Mesenchymal stem cell (in vitro differentiated cells and primary cell): Measurements from ENCODE around the gene TUBB2A.
A peak's percentile ranks its signal among the peaks of the same experiment; 100 is the strongest.
"Not testable (repeated sequence)": the region's sequence is repeated elsewhere in the genome, so short reads cannot be mapped to it uniquely, and the experiment has no call there.

Source experiments
- DNase-seq: peaks from one replicate; pipeline ENCODE4 v3.0.0-alpha.2; 2013
- H2AFZ ChIP-seq: one replicate; pipeline ENCODE4 v1.6.1; 2013; ENCODE audit warnings: low read depth, mild to moderate bottlenecking, control low read depth, inconsistent platforms, low read length, moderate library complexity
- H2AK5ac ChIP-seq: 2 replicates; pipeline ENCODE4 v1.6.1; 2013; ENCODE audit warnings: low read length, moderate library complexity, mild to moderate bottlenecking, inconsistent platforms; ENCODE audit not compliant: severe bottlenecking
- H2BK120ac ChIP-seq: one replicate; pipeline ENCODE4 v1.6.1; 2013; ENCODE audit warnings: low read depth, mild to moderate bottlenecking, inconsistent platforms, low read length, moderate library complexity
- H2BK12ac ChIP-seq, 2 experiments: one replicate each; pipeline ENCODE4 v1.6.1; 2013; ENCODE audit warnings: inconsistent platforms in 2 of 2, low read length in 2 of 2, mild to moderate bottlenecking in 2 of 2, moderate library complexity in 2 of 2, control low read depth in 1 of 2
- H2BK15ac ChIP-seq: one replicate; pipeline ENCODE4 v1.6.1; 2013; ENCODE audit warnings: mild to moderate bottlenecking, low read depth, inconsistent platforms; ENCODE audit not compliant: poor library complexity, severe bottlenecking
- H2BK5ac ChIP-seq: 2 replicates; pipeline ENCODE4 v1.6.1; 2013; ENCODE audit warnings: low read depth, mild to moderate bottlenecking, low read length, control low read depth, inconsistent platforms; ENCODE audit not compliant: poor library complexity, severe bottlenecking
- H3K14ac ChIP-seq, 2 experiments: one replicate each; pipeline ENCODE4 v1.6.1; 2013; ENCODE audit warnings: inconsistent platforms in 2 of 2, low read length in 2 of 2, control low read depth in 1 of 2, mild to moderate bottlenecking in 1 of 2, moderate library complexity in 1 of 2
- H3K18ac ChIP-seq, 2 experiments: one replicate each; pipeline ENCODE4 v1.6.1; 2013; ENCODE audit warnings: inconsistent platforms in 2 of 2, low read length in 2 of 2, control low read depth in 1 of 2, low read depth in 1 of 2, mild to moderate bottlenecking in 1 of 2
- H3K23ac ChIP-seq, 2 experiments: one replicate each; pipeline ENCODE4 v1.6.1; 2013; ENCODE audit warnings: inconsistent platforms in 2 of 2, low read length in 2 of 2, mild to moderate bottlenecking in 2 of 2, moderate library complexity in 2 of 2, control low read depth in 1 of 2
- H3K27ac ChIP-seq: 2 replicates; pipeline ENCODE4 v1.5.1; 2013; ENCODE audit warnings: mild to moderate bottlenecking, moderate library complexity, low read length, control low read depth, inconsistent platforms; ENCODE audit not compliant: poor library complexity, severe bottlenecking
- H3K27me3 ChIP-seq, 2 experiments: 2 replicates each; pipeline versions ENCODE4 v1.6.1 to v1.7.0; 2013; ENCODE audit warnings: low read length in 2 of 2, mild to moderate bottlenecking in 2 of 2, moderate library complexity in 2 of 2, control low read depth in 1 of 2, inconsistent platforms in 1 of 2; ENCODE audit not compliant: control insufficient read depth in 1 of 2, insufficient read depth in 1 of 2
- H3K36me3 ChIP-seq, 2 experiments: 2 replicates each; pipeline versions ENCODE4 v1.6.1 to v1.7.0; 2013; ENCODE audit warnings: low read length in 2 of 2, control low read depth in 1 of 2, inconsistent platforms in 1 of 2, low read depth in 1 of 2, mild to moderate bottlenecking in 1 of 2; ENCODE audit not compliant: insufficient read depth in 2 of 2, control insufficient read depth in 1 of 2
- H3K4ac ChIP-seq, 2 experiments: one replicate each; pipeline ENCODE4 v1.6.1; 2013; ENCODE audit warnings: inconsistent platforms in 2 of 2, low read length in 2 of 2, mild to moderate bottlenecking in 2 of 2, moderate library complexity in 2 of 2, control low read depth in 1 of 2, low read depth in 1 of 2
- H3K4me1 ChIP-seq: 2 replicates; pipeline ENCODE4 v1.6.1; 2013; ENCODE audit warnings: low read depth, low read length, control low read depth; ENCODE audit not compliant: control insufficient read depth, insufficient read depth
- H3K4me2 ChIP-seq: 2 replicates; pipeline ENCODE4 v1.6.1; 2013; ENCODE audit warnings: low read length, mild to moderate bottlenecking, inconsistent platforms; ENCODE audit not compliant: poor library complexity, severe bottlenecking
- H3K4me3 ChIP-seq, 2 experiments: 2 replicates each; pipeline versions ENCODE4 v1.5.1 to v1.7.0; 2013; ENCODE audit warnings: low read length in 2 of 2, mild to moderate bottlenecking in 2 of 2, control low read depth in 1 of 2, low read depth in 1 of 2; ENCODE audit not compliant: insufficient read depth in 1 of 2
- H3K79me1 ChIP-seq: replicated peaks from 2 replicates; pipeline ENCODE4 v1.6.1; 2013; ENCODE audit warnings: mild to moderate bottlenecking, control low read depth, low read length, inconsistent platforms; ENCODE audit not compliant: poor library complexity, severe bottlenecking
- H3K9ac ChIP-seq: 2 replicates; pipeline ENCODE4 v1.7.0; 2013; ENCODE audit warnings: mild to moderate bottlenecking, low read length, moderate library complexity
- H3K9me3 ChIP-seq: 2 replicates; pipeline ENCODE4 v1.7.0; 2013; ENCODE audit warnings: mild to moderate bottlenecking, low read length; ENCODE audit not compliant: control insufficient read depth
- H4K8ac ChIP-seq: one replicate; pipeline ENCODE4 v1.6.1; 2013; ENCODE audit warnings: inconsistent platforms, mild to moderate bottlenecking, low read length, moderate library complexity
- H4K91ac ChIP-seq: one replicate; pipeline ENCODE4 v1.6.1; 2013; ENCODE audit warnings: mild to moderate bottlenecking, low read length, inconsistent platforms
- WGBS: methylation state at CpG from one replicate; pipeline ENCODE4 v1.1.7; 2013; ENCODE audit warnings: mixed read lengths; 5-methylcytosine and 5-hydroxymethylcytosine counted together

The TUBB2A gene

GRCh38 chr6:3197734-3198133 is 40.4 kb upstream of the TUBB2A start:
- WGBS = no CpG with 5 or more reads among the region's 5 CpGs
- H2BK120ac ChIP-seq, DNase-seq: not testable (repeated sequence)

GRCh38 chr6:3196770-3197169 is 39.4 kb upstream of the TUBB2A start:
- no peaks in the 10 kb centered on the region for H3K27me3 ChIP-seq
- peaks cover 8% of the 10 kb centered on the region for H3K4me1 ChIP-seq
- H3K36me3 ChIP-seq = no peaks in the 10 kb centered on the region
- 91% methylated on average over 4 of the region's 5 CpGs for WGBS
- H3K9me3 ChIP-seq = peaks cover 6% of the 10 kb centered on the region
- peak overlapping the region; percentile 71 for H3K27ac ChIP-seq
- no peak overlapping the region for H3K18ac ChIP-seq
- no peak overlapping the region for H3K4ac ChIP-seq
- H4K91ac ChIP-seq = no peak overlapping the region
- no peak overlapping the region for H2BK15ac ChIP-seq
- H2BK120ac ChIP-seq = no peak overlapping the region
- no peak overlapping the region for H2BK12ac ChIP-seq
- no peaks in the 10 kb centered on the region for H3K79me1 ChIP-seq
- H4K8ac ChIP-seq = no peak overlapping the region
- H2AK5ac ChIP-seq = no peak overlapping the region
- H3K9ac ChIP-seq = no peak overlapping the region
- H2BK5ac ChIP-seq = no peak overlapping the region
- DNase-seq = no peak
- no peak overlapping the region for H3K4me2 ChIP-seq
- H2AFZ ChIP-seq = no peak overlapping the region
- H3K4me3 ChIP-seq = no peak overlapping the region
- no peak overlapping the region for H3K23ac ChIP-seq
- no peak overlapping the region for H3K14ac ChIP-seq

More at GRCh38 chr6:3197734-3198133, 40.4 kb upstream of the TUBB2A start:
- H3K36me3 ChIP-seq, H2AK5ac ChIP-seq, H3K27me3 ChIP-seq, H4K8ac ChIP-seq, H3K4me3 ChIP-seq, H3K9me3 ChIP-seq, H4K91ac ChIP-seq, H2BK15ac ChIP-seq, H3K27ac ChIP-seq, H2AFZ ChIP-seq, H2BK12ac ChIP-seq, H3K4ac ChIP-seq, H3K18ac ChIP-seq, H3K4me2 ChIP-seq, H2BK5ac ChIP-seq, H3K9ac ChIP-seq, H3K23ac ChIP-seq, H3K14ac ChIP-seq, H3K79me1 ChIP-seq, H3K4me1 ChIP-seq: not testable (repeated sequence)

- no peak overlapping the region for H3K23ac ChIP-seq
- H3K18ac ChIP-seq = no peak overlapping the region
- H4K91ac ChIP-seq = peak overlapping the region; percentile 34
- H2AFZ ChIP-seq = no peak overlapping the region
- H3K79me1 ChIP-seq = no peaks in the 10 kb centered on the region
- peak overlapping the region; percentile 88 for H4K8ac ChIP-seq
- H2BK5ac ChIP-seq = no peak overlapping the region
- H3K4me2 ChIP-seq = peak overlapping the region; percentile 17
- no peaks in the 10 kb centered on the region for H3K36me3 ChIP-seq
- no peak overlapping the region for H3K9ac ChIP-seq
- no peak for DNase-seq
- H2BK12ac ChIP-seq = no peak overlapping the region
- no peak overlapping the region for H2BK120ac ChIP-seq
- H2AK5ac ChIP-seq = peak overlapping the region; percentile 20
- peak overlapping the region in 1 of 2 experiments; percentile 15 for H3K4ac ChIP-seq
- 88% methylated on average over 15 of the region's 16 CpGs for WGBS
- H3K9me3 ChIP-seq = peaks cover 6% of the 10 kb centered on the region
- no peaks in the 10 kb centered on the region for H3K27me3 ChIP-seq
- no peak overlapping the region for H2BK15ac ChIP-seq
- H3K4me3 ChIP-seq = no peak overlapping the region
- peak overlapping the region; percentile 15 for H3K27ac ChIP-seq
- H3K4me1 ChIP-seq = peaks cover 8% of the 10 kb centered on the region
- H3K14ac ChIP-seq = peak overlapping the region in 1 of 2 experiments; percentile 74
Observed at GRCh38 chr6:3195695-3196497, 38.6 kb upstream of the TUBB2A start.

- H2AK5ac ChIP-seq = no peak overlapping the region
- H3K9me3 ChIP-seq = peaks cover 6% of the 10 kb centered on the region
- no peaks in the 10 kb centered on the region for H3K36me3 ChIP-seq
- no peak overlapping the region for H4K91ac ChIP-seq
- H3K4me3 ChIP-seq = no peak overlapping the region
- no peak overlapping the region for H2BK120ac ChIP-seq
- H2BK12ac ChIP-seq = no peak overlapping the region
- no peak overlapping the region for H3K4ac ChIP-seq
- no peak overlapping the region for H3K23ac ChIP-seq
- H3K18ac ChIP-seq = no peak overlapping the region
- H2AFZ ChIP-seq = no peak overlapping the region
- H3K79me1 ChIP-seq = no peaks in the 10 kb centered on the region
- H2BK5ac ChIP-seq = no peak overlapping the region
- no peaks in the 10 kb centered on the region for H3K27me3 ChIP-seq
- H3K4me2 ChIP-seq = no peak overlapping the region
- DNase-seq = no peak
- H3K9ac ChIP-seq = no peak overlapping the region
- no peak overlapping the region for H2BK15ac ChIP-seq
- H3K14ac ChIP-seq = no peak overlapping the region
- no peak overlapping the region for H3K27ac ChIP-seq
- no peak overlapping the region for H4K8ac ChIP-seq
- peaks cover 8% of the 10 kb centered on the region for H3K4me1 ChIP-seq
- WGBS = 89% methylated on average over 5 of the region's 5 CpGs
Observed at GRCh38 chr6:3195420-3195694, 38.0 kb upstream of the TUBB2A start.
